ENCODE measurements around the gene CORO2B. TPM values are rescaled to one million over a fixed set of nuclear protein-coding genes. Genes with fewer than 3 reads are reported as not detected.

The CORO2B gene
- total RNA-seq, 1 donor from 2014 or later, result 16.3 TPM

DNA sequence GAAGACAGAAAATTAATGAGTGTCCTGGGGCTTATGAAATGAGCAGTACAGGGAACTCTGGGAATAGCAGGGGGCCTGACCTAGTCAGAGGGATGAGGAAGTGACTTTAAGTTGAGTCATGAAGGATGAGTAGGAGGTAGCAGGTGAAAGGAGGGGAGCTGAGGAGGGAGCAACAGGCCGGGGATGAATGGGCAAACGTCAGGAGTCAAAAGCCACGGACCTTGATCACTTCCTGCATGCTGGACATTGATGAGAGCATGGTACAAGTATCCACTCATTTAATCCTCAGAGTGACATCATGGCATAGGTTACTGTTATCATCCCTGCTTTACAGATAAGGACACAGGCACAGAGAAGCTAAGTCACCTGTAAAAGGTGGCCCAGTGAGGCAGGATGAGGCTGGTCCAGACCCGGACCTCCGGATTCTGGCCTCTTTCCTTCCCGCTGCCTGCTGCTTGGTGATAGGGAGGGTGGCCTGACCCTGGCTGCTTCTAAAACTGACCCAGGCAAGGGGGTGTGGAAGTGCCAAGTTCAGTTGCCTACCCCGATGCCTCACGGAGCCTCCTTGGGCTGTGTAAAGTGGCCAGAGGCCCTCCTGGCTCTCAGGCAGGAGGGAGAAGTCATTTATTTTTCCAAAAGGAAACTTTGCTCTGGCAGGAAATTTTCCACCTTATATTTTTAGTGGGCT lies 7.6 kb downstream of the CORO2B start:
- Mint-ChIP-seq H3K27ac (ENCODE audit: unreplicated experiment) (no peak overlapping the region), H3K9me3 (ENCODE audit: unreplicated experiment) (peaks cover under 1% of the 10 kb centered on the region), H3K4me1 (ENCODE audit: low read depth, unreplicated experiment) (peaks cover 14% of the 10 kb centered on the region), H3K4me3 (ENCODE audit: unreplicated experiment) (no peak overlapping the region), H3K27me3 (ENCODE audit: unreplicated experiment) (no peaks in the 10 kb centered on the region), H3K36me3 (ENCODE audit: unreplicated experiment) (no peaks in the 10 kb centered on the region)
- TF ChIP-seq, protein P1, sequence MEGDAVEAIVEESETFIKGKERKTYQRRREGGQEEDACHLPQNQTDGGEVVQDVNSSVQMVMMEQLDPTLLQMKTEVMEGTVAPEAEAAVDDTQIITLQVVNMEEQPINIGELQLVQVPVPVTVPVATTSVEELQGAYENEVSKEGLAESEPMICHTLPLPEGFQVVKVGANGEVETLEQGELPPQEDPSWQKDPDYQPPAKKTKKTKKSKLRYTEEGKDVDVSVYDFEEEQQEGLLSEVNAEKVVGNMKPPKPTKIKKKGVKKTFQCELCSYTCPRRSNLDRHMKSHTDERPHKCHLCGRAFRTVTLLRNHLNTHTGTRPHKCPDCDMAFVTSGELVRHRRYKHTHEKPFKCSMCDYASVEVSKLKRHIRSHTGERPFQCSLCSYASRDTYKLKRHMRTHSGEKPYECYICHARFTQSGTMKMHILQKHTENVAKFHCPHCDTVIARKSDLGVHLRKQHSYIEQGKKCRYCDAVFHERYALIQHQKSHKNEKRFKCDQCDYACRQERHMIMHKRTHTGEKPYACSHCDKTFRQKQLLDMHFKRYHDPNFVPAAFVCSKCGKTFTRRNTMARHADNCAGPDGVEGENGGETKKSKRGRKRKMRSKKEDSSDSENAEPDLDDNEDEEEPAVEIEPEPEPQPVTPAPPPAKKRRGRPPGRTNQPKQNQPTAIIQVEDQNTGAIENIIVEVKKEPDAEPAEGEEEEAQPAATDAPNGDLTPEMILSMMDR (IDR thresholded peaks at IDR 0.05; ENCODE audit: partially characterized antibody, unreplicated experiment), result no peak
- DNase-seq, result peak; percentile 11

GRCh38 chr15:68587769-68588385 lies 9.1 kb downstream of the CORO2B start:
- peak; percentile 6 for DNase-seq
- Mint-ChIP-seq H3K9me3 (ENCODE audit: unreplicated experiment) (no peaks in the 10 kb centered on the region), H3K27ac (ENCODE audit: unreplicated experiment) (no peak overlapping the region), H3K4me3 (ENCODE audit: unreplicated experiment) (no peak overlapping the region), H3K27me3 (ENCODE audit: unreplicated experiment) (peaks cover 1% of the 10 kb centered on the region), H3K4me1 (ENCODE audit: low read depth, unreplicated experiment) (peaks cover 14% of the 10 kb centered on the region), H3K36me3 (ENCODE audit: unreplicated experiment) (no peaks in the 10 kb centered on the region)
- TF ChIP-seq, protein P1 (IDR thresholded peaks at IDR 0.05; ENCODE audit: partially characterized antibody, unreplicated experiment), result no peak

- no peak for DNase-seq
Observed at GRCh38 chr15:68589053-68589452, 10.3 kb downstream of the CORO2B start.

DNA sequence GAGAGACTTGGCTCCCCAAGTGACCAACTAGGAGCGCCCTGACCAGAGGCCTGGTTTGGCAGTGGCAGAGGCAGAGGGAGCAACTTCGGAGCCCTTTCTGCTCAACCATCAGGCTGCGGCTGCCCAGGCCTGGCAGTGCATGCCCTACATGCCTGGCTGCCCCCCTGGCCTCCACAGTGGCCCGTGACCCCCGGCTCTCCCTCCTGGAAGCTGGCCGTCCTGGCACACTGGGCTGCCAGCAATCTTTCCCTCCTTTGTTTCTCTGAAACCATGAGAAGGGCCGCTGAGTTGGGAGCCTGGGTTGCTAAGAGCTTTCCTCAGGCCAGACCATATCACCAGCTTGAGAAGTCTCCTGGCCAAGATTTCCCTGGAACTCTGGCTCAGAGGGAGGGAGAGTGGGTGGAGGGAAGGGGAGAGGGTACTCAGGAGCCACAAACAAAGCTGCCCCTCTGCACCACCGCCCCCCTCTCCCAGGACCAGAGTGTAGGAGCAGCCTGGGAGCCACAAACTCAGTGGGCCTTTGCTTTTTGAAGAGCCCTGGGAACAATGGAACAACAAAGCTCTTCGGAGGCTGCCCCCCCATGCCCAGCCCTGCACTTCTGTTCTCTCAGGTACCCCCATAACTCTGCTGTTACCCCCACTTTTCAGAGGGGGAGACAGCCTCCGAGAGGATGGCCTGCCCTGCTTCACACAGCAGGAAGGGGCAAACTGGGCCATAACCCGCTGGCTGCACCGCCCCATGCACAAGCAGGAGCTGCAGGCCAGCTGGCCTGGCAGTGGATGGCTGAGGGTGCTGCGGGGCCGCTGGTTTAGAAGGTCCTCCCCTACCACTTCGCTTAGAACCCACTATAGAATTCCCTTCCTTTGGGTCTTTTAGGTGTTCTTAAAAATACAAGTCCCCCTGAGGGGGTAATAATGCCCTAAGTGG lies 11.3 kb downstream of the CORO2B start:
- Mint-ChIP-seq H3K36me3 (ENCODE audit: unreplicated experiment) (no peaks in the 10 kb centered on the region), H3K4me1 (ENCODE audit: low read depth, unreplicated experiment) (peaks cover 14% of the 10 kb centered on the region), H3K9me3 (ENCODE audit: unreplicated experiment) (no peaks in the 10 kb centered on the region), H3K4me3 (ENCODE audit: unreplicated experiment) (no peak overlapping the region), H3K27me3 (ENCODE audit: unreplicated experiment) (peaks cover 3% of the 10 kb centered on the region), H3K27ac (ENCODE audit: unreplicated experiment) (no peak overlapping the region)
- TF ChIP-seq, protein P1 (IDR thresholded peaks at IDR 0.05; ENCODE audit: partially characterized antibody, unreplicated experiment), result no peak
- DNase-seq, result peak; percentile 14

More at GRCh38 chr15:68589053-68589452, 10.3 kb downstream of the CORO2B start:
- Mint-ChIP-seq H3K4me1 (ENCODE audit: low read depth, unreplicated experiment) (peaks cover 14% of the 10 kb centered on the region), H3K27me3 (ENCODE audit: unreplicated experiment) (peaks cover 3% of the 10 kb centered on the region), H3K4me3 (ENCODE audit: unreplicated experiment) (no peak overlapping the region), H3K27ac (ENCODE audit: unreplicated experiment) (no peak overlapping the region), H3K36me3 (ENCODE audit: unreplicated experiment) (no peaks in the 10 kb centered on the region), H3K9me3 (ENCODE audit: unreplicated experiment) (no peaks in the 10 kb centered on the region)
- TF ChIP-seq, protein P1 (IDR thresholded peaks at IDR 0.05; ENCODE audit: partially characterized antibody, unreplicated experiment), result no peak
